Upper lobe of right lung (tissue), 1 donor: ENCODE results near the gene C22orf15. TPM values are rescaled to one million over a fixed set of nuclear protein-coding genes. Genes with fewer than 3 reads are reported as not detected.

Experiments
- ATAC-seq: fragments of 200-7000 bp; cut with Tn5 transposase; one replicate; pipeline ENCODE4 v1.9.1; 2020; ENCODE audit warnings: mild to moderate bottlenecking, moderate library complexity
- DNase-seq: peaks from one replicate; pipeline ENCODE4 v3.0.0-alpha.2; 2020
- H3K27ac ChIP-seq: fragments of 200-600 bp; one replicate; pipeline ENCODE4 v1.8.0; 2022
- H3K27me3 ChIP-seq: fragments of 200-600 bp; one replicate; pipeline ENCODE4 v1.8.0; 2022; ENCODE audit warnings: mild to moderate bottlenecking
- H3K36me3 ChIP-seq: fragments of 200-600 bp; one replicate; pipeline ENCODE4 v1.8.0; 2022
- H3K4me1 ChIP-seq: fragments of 200-600 bp; one replicate; pipeline ENCODE4 v1.8.0; 2022
- H3K4me3 ChIP-seq: fragments of 200-600 bp; one replicate; pipeline ENCODE4 v1.8.0; 2022; ENCODE audit warnings: mild to moderate bottlenecking
- H3K9me3 ChIP-seq: fragments of 200-600 bp; one replicate; pipeline ENCODE4 v1.8.0; 2022
- CTCF ChIP-seq: fragments of 200-600 bp; IDR thresholded peaks from one replicate; pipeline ENCODE4 v1.8.0; 2022; ENCODE audit warnings: antibody characterized with exemption
- intact Hi-C: fragments of 100-400 bp; cut with DNase I; formaldehyde crosslinking; loops from one replicate; pipeline ENCODE4 v1.11.0; 2022
- total RNA-seq: library from RNA; stranded (reverse); fragmentation: NEBNext Ultra II Directional; extraction: Animal tissue kit (Norgen Biotek cat#: 25700); gene quantifications from one replicate; pipeline ENCODE4 v1.2.1, GENCODE V29; 2021
- donor health status: DM: no; HTN: yes; CAD: no; lungs with severe emphysema.

C22orf15 gene
- total RNA-seq, 1 donor from 2014 or later: not detected

DNA sequence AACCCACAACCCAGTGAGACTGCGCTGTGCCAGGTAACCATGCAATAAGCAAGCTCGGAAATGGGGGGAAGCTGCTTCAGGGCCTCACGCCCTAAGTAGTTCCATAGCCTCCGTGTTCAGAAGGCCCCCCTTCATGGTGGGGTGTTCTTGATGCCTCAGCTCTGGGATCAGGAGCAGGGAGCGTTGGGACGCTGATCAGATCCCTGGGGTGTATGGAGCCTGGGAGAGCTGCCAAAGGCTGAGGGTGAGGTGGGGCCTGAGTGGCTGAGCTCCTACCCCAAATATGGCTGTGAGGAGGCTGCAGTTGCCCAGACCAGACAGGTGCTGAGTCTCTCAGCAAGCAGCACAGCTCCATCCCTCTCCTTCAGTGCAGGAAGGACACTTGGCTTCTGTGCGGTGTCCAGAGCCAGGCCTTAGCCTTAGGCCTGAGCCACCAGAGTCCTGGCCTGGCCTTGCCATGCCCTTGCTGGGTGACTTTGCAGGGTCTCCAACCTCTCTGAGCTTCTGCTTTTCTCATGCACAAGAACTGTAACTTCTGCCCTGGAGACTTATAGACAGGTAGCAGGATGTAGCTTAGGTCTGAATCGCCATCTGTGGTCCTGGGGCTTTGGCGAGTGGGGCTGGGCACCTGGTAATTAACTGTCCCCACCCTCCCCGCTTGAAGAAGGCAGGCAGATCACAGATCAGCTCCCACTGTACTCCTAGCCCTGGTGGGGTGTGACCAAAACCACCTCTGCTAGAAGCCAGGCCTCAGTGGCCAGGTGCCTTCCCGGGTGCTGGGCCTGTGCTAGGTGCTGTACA is 15.2 kb downstream of the C22orf15 start:
- intact Hi-C loops: loop anchor here (10.0 kb wide), 1 partner anchor 67 kb away; no protein-coding TSS in a partner anchor
- H3K27me3 ChIP-seq: no peaks in the 10 kb centered on the region
- no peak overlapping the region for H3K27ac ChIP-seq
- DNase-seq: no peak
- no peaks in the 10 kb centered on the region for H3K36me3 ChIP-seq
- TF ChIP-seq CTCF: no peak
- peaks cover 3% of the 10 kb centered on the region for H3K4me1 ChIP-seq
- no peak for ATAC-seq
- no peak overlapping the region for H3K4me3 ChIP-seq
- no peaks in the 10 kb centered on the region for H3K9me3 ChIP-seq

GRCh38 chr22:23778577-23778900 is 15.7 kb downstream of the C22orf15 start:
- Histone ChIP-seq H3K4me1 (no peaks in the 10 kb centered on the region), H3K36me3 (no peaks in the 10 kb centered on the region), H3K27me3 (no peaks in the 10 kb centered on the region), H3K4me3 (no peak overlapping the region), H3K9me3 (no peaks in the 10 kb centered on the region), H3K27ac (no peak overlapping the region)
- ATAC-seq (no peak), DNase-seq (no peak)
- intact Hi-C loops: loop anchor here (10.0 kb wide), 1 partner anchor 66 kb away; no protein-coding TSS in a partner anchor
- TF ChIP-seq CTCF: no peak

DNA sequence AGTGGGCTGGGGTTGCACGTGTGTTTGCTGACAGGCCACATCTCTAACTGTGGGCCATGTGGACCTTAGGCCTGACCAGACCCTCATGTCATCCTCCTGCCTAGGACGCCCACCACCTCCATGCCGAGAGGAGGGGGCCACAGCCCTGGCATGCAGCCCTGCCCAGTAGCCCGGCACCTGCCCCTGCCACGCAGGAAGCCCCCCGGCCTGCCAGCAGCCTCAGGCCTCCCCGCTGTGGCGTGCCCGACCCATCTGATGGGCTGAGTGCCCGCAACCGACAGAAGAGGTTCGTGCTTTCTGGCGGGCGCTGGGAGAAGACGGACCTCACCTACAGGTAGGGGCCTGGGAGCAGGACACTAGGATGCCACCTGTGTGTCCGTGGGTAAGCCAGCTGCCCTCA is 16.3 kb downstream of the C22orf15 start:
- ATAC-seq (no peak), DNase-seq (no peak)
- H3K36me3 ChIP-seq: no peaks in the 10 kb centered on the region
- TF ChIP-seq CTCF: no peak
- intact Hi-C loops: loop anchor here (10.0 kb wide), 1 partner anchor 66 kb away; no protein-coding TSS in a partner anchor
- no peaks in the 10 kb centered on the region for H3K27me3 ChIP-seq
- H3K27ac ChIP-seq: no peak overlapping the region
- H3K4me3 ChIP-seq: no peak overlapping the region
- no peaks in the 10 kb centered on the region for H3K4me1 ChIP-seq
- no peaks in the 10 kb centered on the region for H3K9me3 ChIP-seq

- H3K4me3 ChIP-seq: no peak overlapping the region
- no peak for TF ChIP-seq CTCF
- H3K27ac ChIP-seq: no peak overlapping the region
- DNase-seq (no peak), ATAC-seq (no peak)
- H3K27me3 ChIP-seq: no peaks in the 10 kb centered on the region
- no peaks in the 10 kb centered on the region for H3K36me3 ChIP-seq
- intact Hi-C loops: loop anchor here (10.0 kb wide), 1 partner anchor 65 kb away; no protein-coding TSS in a partner anchor
- H3K9me3 ChIP-seq: no peaks in the 10 kb centered on the region
- H3K4me1 ChIP-seq: no peaks in the 10 kb centered on the region
These were observed 16.9 kb downstream of the C22orf15 start for GRCh38 chr22:23779731-23780130.

GRCh38 chr22:23780146-23780748 is 17.5 kb downstream of the C22orf15 start:
- no peaks in the 10 kb centered on the region for H3K9me3 ChIP-seq
- no peak overlapping the region for H3K4me3 ChIP-seq
- intact Hi-C loops: no loop called here
- no peak overlapping the region for H3K27ac ChIP-seq
- ATAC-seq: no peak
- H3K4me1 ChIP-seq: no peaks in the 10 kb centered on the region
- H3K27me3 ChIP-seq: no peaks in the 10 kb centered on the region
- DNase-seq: no peak
- TF ChIP-seq CTCF: no peak
- no peaks in the 10 kb centered on the region for H3K36me3 ChIP-seq
